Astrocyte of the spinal cord (primary cell): ENCODE measurements around the gene IL10RB.
A peak's percentile ranks its signal among the peaks of the same experiment; 100 is the strongest.

Source experiments
- DNase-seq: peaks from one replicate; pipeline ENCODE4 v3.0.0; 2011; ENCODE audit warnings: low read depth, low spot score
- H3K4me3 ChIP-seq: 2 replicates; pipeline ENCODE4 v1.5.1; 2011; ENCODE audit warnings: low read depth, mild to moderate bottlenecking, low read length, moderate library complexity
- in situ Hi-C: cut with HindIII; loops from 2 replicates; pipeline ENCODE4 v1.10.0; 2017; ENCODE audit warnings: low sequenced_read_pairs
- TF ChIP-seq, protein P1 (sequence below): IDR thresholded peaks from 2 replicates; pipeline ENCODE4 v1.5.1; 2012; ENCODE audit warnings: low read depth, mild to moderate bottlenecking, low read length, inconsistent platforms

The IL10RB gene

DNA sequence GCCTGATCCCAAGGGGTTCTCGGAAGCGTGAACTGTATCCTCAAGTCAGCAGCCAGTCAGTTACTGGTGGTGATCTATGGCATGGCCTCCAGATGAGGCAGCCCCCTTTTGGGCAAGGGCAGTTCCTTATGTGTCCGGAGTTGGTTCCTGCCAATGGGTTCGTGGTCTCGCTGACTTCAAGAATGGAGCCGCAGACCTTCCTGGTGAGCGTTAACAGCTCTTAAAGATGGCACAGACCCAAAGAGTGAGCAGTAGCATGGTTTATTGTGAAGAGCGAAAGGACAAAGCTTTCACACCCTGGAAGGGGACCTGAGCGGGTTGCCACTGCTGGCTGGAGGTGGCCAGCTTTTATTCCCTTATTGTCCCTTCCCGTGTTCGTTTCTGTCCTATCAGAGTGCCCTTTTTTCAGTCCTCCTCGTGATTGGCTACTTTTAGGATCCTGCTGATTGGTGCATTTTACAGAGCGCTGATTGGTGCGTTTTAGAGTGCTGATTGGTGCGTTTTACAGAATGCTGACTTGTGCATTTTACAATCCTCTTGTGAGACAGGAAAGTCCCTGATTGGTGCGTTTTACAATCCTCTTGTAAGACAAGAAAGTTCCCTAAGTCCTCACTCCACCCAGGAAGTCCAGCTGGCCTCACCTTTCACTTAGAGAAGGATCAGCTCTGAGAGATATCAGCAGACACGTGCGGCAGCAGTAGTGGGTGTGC lies 8.9 kb upstream of the IL10RB start:
- no peak for DNase-seq
- in situ Hi-C loops = no loop called here
- H3K4me3 ChIP-seq = no peak overlapping the region
- TF ChIP-seq, protein P1, sequence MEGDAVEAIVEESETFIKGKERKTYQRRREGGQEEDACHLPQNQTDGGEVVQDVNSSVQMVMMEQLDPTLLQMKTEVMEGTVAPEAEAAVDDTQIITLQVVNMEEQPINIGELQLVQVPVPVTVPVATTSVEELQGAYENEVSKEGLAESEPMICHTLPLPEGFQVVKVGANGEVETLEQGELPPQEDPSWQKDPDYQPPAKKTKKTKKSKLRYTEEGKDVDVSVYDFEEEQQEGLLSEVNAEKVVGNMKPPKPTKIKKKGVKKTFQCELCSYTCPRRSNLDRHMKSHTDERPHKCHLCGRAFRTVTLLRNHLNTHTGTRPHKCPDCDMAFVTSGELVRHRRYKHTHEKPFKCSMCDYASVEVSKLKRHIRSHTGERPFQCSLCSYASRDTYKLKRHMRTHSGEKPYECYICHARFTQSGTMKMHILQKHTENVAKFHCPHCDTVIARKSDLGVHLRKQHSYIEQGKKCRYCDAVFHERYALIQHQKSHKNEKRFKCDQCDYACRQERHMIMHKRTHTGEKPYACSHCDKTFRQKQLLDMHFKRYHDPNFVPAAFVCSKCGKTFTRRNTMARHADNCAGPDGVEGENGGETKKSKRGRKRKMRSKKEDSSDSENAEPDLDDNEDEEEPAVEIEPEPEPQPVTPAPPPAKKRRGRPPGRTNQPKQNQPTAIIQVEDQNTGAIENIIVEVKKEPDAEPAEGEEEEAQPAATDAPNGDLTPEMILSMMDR = no peak

DNA sequence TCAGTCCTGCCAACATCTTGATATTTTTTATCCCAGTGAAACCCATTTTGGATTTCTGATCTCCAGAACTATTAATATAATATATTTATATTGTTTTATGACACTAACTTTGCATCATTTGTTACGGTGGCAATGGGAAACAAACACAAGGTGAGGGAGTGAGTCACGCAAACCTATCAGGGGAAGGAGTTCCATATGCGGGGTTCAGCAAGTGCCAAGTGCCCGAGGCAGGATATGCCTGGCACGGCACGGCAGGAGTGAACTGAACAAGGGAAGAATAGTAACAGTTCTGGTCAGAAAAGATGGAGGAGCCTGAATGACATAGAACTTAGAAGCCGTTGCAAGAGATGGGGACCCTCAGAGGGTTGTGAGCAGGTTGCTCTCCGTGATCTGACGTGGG lies 7.7 kb upstream of the IL10RB start:
- in situ Hi-C loops = no loop called here
- TF ChIP-seq, protein P1 = no peak
- H3K4me3 ChIP-seq = no peak overlapping the region
- DNase-seq = no peak

DNA sequence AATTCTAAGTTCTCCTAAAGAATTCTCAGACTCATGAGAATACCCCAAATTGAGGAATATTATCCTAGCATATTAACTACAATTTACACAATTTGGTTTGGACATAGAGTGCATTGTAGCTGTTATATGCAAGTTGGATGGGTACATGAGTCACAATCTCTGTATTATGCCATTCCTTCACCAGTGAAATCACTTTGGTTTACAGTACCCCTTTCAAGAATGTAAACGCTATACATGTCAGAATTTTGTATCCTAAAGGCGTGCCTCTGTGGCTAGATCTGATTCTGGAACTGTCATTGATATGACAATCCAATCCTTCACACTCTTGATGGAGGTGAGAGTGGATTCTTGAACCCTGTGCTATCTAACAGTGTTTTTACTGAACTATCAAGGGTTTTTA lies 6.7 kb upstream of the IL10RB start:
- H3K4me3 ChIP-seq = no peak overlapping the region
- DNase-seq = peak; percentile 8
- in situ Hi-C loops = no loop called here
- TF ChIP-seq, protein P1 = no peak

GRCh38 chr21:33259995-33260394 lies 6.2 kb upstream of the IL10RB start:
- TF ChIP-seq, protein P1 = no peak
- H3K4me3 ChIP-seq = no peak overlapping the region
- in situ Hi-C loops = no loop called here
- no peak for DNase-seq

- TF ChIP-seq, protein P1 = no peak
Measured at GRCh38 chr21:33261635-33262034, 4.5 kb upstream of the IL10RB start.

GRCh38 chr21:33262921-33263320 lies 3.2 kb upstream of the IL10RB start:
- TF ChIP-seq, protein P1 = no peak
- in situ Hi-C loops = no loop called here
- DNase-seq = no peak
- no peak overlapping the region for H3K4me3 ChIP-seq

More at GRCh38 chr21:33261635-33262034, 4.5 kb upstream of the IL10RB start:
- DNase-seq = peak; percentile 75
- no peak overlapping the region for H3K4me3 ChIP-seq
- in situ Hi-C loops = no loop called here
